ENCODE measurements around the gene KIFAP3. TPM values are rescaled to one million over a fixed set of nuclear protein-coding genes. Genes with fewer than 3 reads are reported as not detected.

The KIFAP3 gene
- total and polyA plus RNA-seq, 2 of the 8 experiments (the other 6 are each of a cell fraction or from before 2014, with no cell fraction given), result 1.3 to 3.2 TPM

DNA sequence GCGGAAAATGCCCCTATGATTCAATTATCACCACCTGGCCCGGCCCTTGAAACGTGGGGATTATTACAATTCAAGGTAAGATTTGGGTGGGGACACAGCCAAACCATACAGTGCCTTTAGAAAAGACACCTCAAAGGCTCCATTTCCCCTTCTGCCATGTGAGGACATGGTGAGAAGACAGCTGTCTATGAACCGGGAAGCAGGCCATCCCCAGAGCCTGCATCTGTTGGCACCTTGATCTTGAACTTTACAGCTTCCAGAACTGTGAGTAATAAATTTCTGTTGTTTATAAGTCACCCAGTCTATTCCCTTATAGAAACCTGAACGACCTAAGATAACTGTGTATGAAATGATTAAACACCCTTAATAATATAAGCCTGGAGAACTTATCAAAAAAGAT is 61.6 kb downstream of the KIFAP3 start:
- no peak overlapping the region for H3K27ac ChIP-seq (ENCODE audit: low read depth, low read length)
- H3K79me2 ChIP-seq (ENCODE audit: control insufficient read depth in 1 of 2, insufficient read depth in 2 of 2, low read length in 2 of 2), result no peaks in the 10 kb centered on the region
- no peak overlapping the region for H2AK5ac ChIP-seq (ENCODE audit: low read depth, low read length)
- no peak overlapping the region for H3K9ac ChIP-seq (replicated peaks in 1 of 4; ENCODE audit: extremely low read depth in 1 of 4, low read depth in 3 of 4, low read length in 3 of 4)
- H3K23me2 ChIP-seq (ENCODE audit: low read depth, low read length), result no peaks in the 10 kb centered on the region
- H3K4me3 ChIP-seq (ENCODE audit: extremely low read depth in 1 of 4, insufficient read depth in 2 of 4, low read depth in 3 of 4, low read length in 4 of 4), result no peak overlapping the region
- no peaks in the 10 kb centered on the region for H3K4me1 ChIP-seq (replicated peaks in 1 of 4; ENCODE audit: control insufficient read depth in 3 of 4, insufficient read depth in 4 of 4, low read length in 3 of 4)
- FAIRE-seq (no peak), DNase-seq (ENCODE audit: low read depth in 1 of 2, low spot score in 2 of 2) (no peak)
- ChIA-PET CTCF (ENCODE audit: partially characterized antibody) (interaction anchor here (0.7 kb wide), 1 partner anchor 43 kb away, joined by 3 read pairs; no protein-coding TSS in a partner anchor), POLR2A (ENCODE audit: partially characterized antibody) (no interaction called here)
- WGBS, 2 experiments (ENCODE audit: extremely low coverage in 1 of 2, insufficient coverage in 1 of 2, insufficient read length in 1 of 2, insufficient replicate concordance in 2 of 2, low coverage in 1 of 2, low lambda C conversion rate in 2 of 2, missing lambda C conversion rate in 1 of 2), result 86% methylated on average over 5 of the region's 5 CpGs; no CpG with 5 or more reads in 1 of the 2 experiments
- H3K14ac ChIP-seq (ENCODE audit: insufficient read length), result no peak overlapping the region
- no peak overlapping the region for H3K56ac ChIP-seq (replicated peaks; ENCODE audit: insufficient read length, low read depth, low read length)
- no peak overlapping the region for H3K4ac ChIP-seq (replicated peaks; ENCODE audit: insufficient read length, low read depth, low read length)
- no peaks in the 10 kb centered on the region for H3K27me3 ChIP-seq (replicated peaks in 1 of 4; ENCODE audit: control insufficient read depth in 3 of 4, extremely low read depth in 1 of 4, insufficient read depth in 3 of 4, low read length in 3 of 4)
- H4K20me1 ChIP-seq (replicated peaks in 1 of 2; ENCODE audit: control insufficient read depth in 1 of 2, insufficient read depth in 2 of 2, low read length in 2 of 2), result no peaks in the 10 kb centered on the region
- H2BK20ac ChIP-seq (ENCODE audit: low read length), result no peak overlapping the region
- no peak overlapping the region for H3K23ac ChIP-seq (ENCODE audit: insufficient read length)
- no peak overlapping the region for H4K8ac ChIP-seq (ENCODE audit: extremely low read depth, insufficient read depth, low read length)
- no peak overlapping the region for H2BK5ac ChIP-seq (ENCODE audit: low read depth, low read length)
- H2AFZ ChIP-seq (ENCODE audit: low read length), result no peak overlapping the region
- H4K91ac ChIP-seq (replicated peaks; ENCODE audit: insufficient read length, low read length), result no peak overlapping the region
- no peaks in the 10 kb centered on the region for H3K9me3 ChIP-seq (ENCODE audit: insufficient read depth in 2 of 2, low read depth in 1 of 2, low read length in 1 of 2)
- H3K79me1 ChIP-seq (ENCODE audit: low read depth, low read length), result no peaks in the 10 kb centered on the region
- no peak overlapping the region for H2BK120ac ChIP-seq (replicated peaks; ENCODE audit: low read depth, low read length)
- H3K36me3 ChIP-seq (ENCODE audit: control insufficient read depth in 2 of 4, insufficient read depth in 4 of 4, low read length in 3 of 4), result no peaks in the 10 kb centered on the region
- no peak overlapping the region for H3K4me2 ChIP-seq (ENCODE audit: insufficient read depth in 1 of 2, low read depth in 2 of 2, low read length in 2 of 2)
- H3K18ac ChIP-seq (ENCODE audit: extremely low read depth, low read length), result no peak overlapping the region
- no peak overlapping the region for H2BK15ac ChIP-seq (ENCODE audit: low read length)
- no peak overlapping the region for H4K5ac ChIP-seq (ENCODE audit: insufficient read length, low read depth, low read length)
- no peak overlapping the region for H2BK12ac ChIP-seq (ENCODE audit: low read depth, low read length)
- TF ChIP-seq BRCA1 (IDR thresholded peaks at IDR 0.05; ENCODE audit: low read depth, low read length) (no peak), RBBP5 (IDR thresholded peaks at IDR 0.05; ENCODE audit: borderline replicate concordance, low read depth, low read length) (no peak), MAFK (IDR thresholded peaks at IDR 0.05; ENCODE audit: low read depth, low read length) (no peak), PHF8 (conservative IDR thresholded peaks at IDR 0.05; ENCODE audit: low read depth, low read length) (no peak)

Measured in H1 (cell line).